Right lobe of liver (tissue), 4 donors: Measurements from ENCODE around the gene MRPL36.

ENCODE experiments used
- POLR2A ChIP-seq: fragments of 450-650 bp; IDR thresholded peaks from one replicate; pipeline ENCODE4 v1.6.1; 2017; ENCODE audit warnings: antibody characterized with exemption, mild to moderate bottlenecking
- TF ChIP-seq, protein P1 (sequence below), 4 donors: fragments of 200-600 bp in 3 of 4; fragments of 450-650 bp in 1 of 4; IDR thresholded peaks; one replicate each; pipeline versions ENCODE4 v1.5.1 to v1.8.0; 2016 to 2022; ENCODE audit warnings: antibody characterized with exemption in 4 of 4, mild to moderate bottlenecking in 2 of 4
- donor health status: DM: no; HTN: no; CAD: no.
- donor health status: DM: no; HTN: no; CAD: no.
- donor health status: DM: no; HTN: yes; CAD: no.

DNA sequence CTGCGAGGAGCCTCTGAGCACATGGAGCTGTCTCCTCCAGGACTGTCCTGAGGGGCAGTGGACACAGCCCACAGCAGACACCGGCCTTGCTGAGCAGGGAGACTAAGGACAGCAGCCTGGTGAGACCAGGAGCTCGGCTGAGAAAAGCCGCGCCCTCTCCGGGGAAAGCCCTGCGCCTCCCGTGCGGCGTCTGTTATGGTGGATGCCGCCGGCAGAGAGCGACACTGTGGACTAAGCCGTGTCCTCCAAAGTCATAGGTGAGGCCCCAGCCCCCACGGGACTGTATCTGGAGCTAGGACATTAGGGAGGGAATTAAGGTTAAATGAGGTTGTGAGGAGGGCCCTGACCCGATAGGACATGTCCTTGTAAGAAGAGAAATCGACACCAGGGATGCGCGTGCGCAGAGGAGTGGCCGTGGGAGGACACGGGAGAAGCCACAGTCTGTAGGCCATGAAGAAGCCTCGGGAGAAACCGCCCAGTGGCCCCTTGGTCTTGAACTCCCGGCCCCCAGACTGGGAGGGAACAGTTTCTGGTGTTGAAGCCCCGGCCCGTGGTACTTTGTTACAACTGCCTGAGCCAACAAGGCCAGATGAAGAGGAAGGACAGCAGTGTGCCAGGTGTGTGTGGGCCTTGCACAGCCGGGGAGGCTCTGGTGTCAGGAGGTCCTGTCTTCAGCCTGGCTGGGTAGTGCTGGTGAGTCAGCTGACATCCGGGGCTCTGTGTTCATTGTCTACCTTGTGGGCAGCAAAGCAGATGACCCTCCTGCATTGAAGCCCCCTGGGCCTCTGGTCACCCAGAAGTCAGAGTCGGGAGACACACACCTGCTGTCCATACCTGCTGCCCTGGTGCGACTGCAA is 22.1 kb downstream of the MRPL36 start:
- TF ChIP-seq, protein P1, sequence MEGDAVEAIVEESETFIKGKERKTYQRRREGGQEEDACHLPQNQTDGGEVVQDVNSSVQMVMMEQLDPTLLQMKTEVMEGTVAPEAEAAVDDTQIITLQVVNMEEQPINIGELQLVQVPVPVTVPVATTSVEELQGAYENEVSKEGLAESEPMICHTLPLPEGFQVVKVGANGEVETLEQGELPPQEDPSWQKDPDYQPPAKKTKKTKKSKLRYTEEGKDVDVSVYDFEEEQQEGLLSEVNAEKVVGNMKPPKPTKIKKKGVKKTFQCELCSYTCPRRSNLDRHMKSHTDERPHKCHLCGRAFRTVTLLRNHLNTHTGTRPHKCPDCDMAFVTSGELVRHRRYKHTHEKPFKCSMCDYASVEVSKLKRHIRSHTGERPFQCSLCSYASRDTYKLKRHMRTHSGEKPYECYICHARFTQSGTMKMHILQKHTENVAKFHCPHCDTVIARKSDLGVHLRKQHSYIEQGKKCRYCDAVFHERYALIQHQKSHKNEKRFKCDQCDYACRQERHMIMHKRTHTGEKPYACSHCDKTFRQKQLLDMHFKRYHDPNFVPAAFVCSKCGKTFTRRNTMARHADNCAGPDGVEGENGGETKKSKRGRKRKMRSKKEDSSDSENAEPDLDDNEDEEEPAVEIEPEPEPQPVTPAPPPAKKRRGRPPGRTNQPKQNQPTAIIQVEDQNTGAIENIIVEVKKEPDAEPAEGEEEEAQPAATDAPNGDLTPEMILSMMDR (IDR thresholded peaks at IDR 0.05) = no peak
- TF ChIP-seq POLR2A = no peak
